H1 (cell line): ENCODE data around the gene UPB1. TPM values are rescaled to one million over a fixed set of nuclear protein-coding genes. Genes with fewer than 3 reads are reported as not detected.

ENCODE experiments used
- CTCF ChIA-PET: fragments of 300-600 bp; sonication (Branson Sonifier 250); formaldehyde crosslinking; loops from one replicate; lab custom pipeline; 2021; ENCODE audit not compliant: partially characterized antibody; lab: Charles Lee
- POLR2A ChIA-PET: fragments of 300-600 bp; sonication (Branson Sonifier 250); formaldehyde crosslinking; loops from one replicate; lab custom pipeline; 2021; ENCODE audit warnings: inconsistent platforms; ENCODE audit not compliant: partially characterized antibody; lab: Charles Lee
- DNase-seq, 2 experiments: peaks; one replicate each; pipeline versions ENCODE4 v3.0.0 to v3.0.0-alpha.2; 2010 to 2022; ENCODE audit warnings: low spot score in 2 of 2, low read depth in 1 of 2, mixed read lengths in 1 of 2
- FAIRE-seq: peaks from 2 replicates; lab custom pipeline; 2011; peaks lifted over from hg19 to GRCh38; lab: Jason Lieb, UNC
- H2AFZ ChIP-seq: 2 replicates; pipeline ENCODE4 v1.8.1; 2012; ENCODE audit warnings: low read length, inconsistent platforms
- H2AK5ac ChIP-seq: 2 replicates; pipeline ENCODE4 v1.6.1; 2013; ENCODE audit warnings: low read depth, low read length
- H2BK120ac ChIP-seq: replicated peaks from 2 replicates; pipeline ENCODE3; 2013; ENCODE audit warnings: low read depth, low read length, inconsistent platforms
- H2BK12ac ChIP-seq: 2 replicates; pipeline ENCODE4 v1.6.1; 2013; ENCODE audit warnings: low read depth, low read length
- H2BK15ac ChIP-seq: 2 replicates; pipeline ENCODE4 v1.6.1; 2013; ENCODE audit warnings: low read length
- H2BK20ac ChIP-seq: 2 replicates; pipeline ENCODE4 v1.6.1; 2013; ENCODE audit warnings: low read length
- H2BK5ac ChIP-seq: 2 replicates; pipeline ENCODE4 v1.6.1; 2013; ENCODE audit warnings: low read depth, low read length
- H3K14ac ChIP-seq: 2 replicates; pipeline ENCODE4 v1.6.1; 2013; ENCODE audit warnings: inconsistent platforms; ENCODE audit not compliant: insufficient read length
- H3K18ac ChIP-seq: 2 replicates; pipeline ENCODE4 v1.6.1; 2013; ENCODE audit warnings: low read length; ENCODE audit errors: extremely low read depth
- H3K23ac ChIP-seq: 2 replicates; pipeline ENCODE4 v1.6.1; 2013; ENCODE audit warnings: inconsistent platforms; ENCODE audit not compliant: insufficient read length
- H3K23me2 ChIP-seq: 2 replicates; pipeline ENCODE4 v1.6.1; 2013; ENCODE audit warnings: low read depth, low read length
- H3K27ac ChIP-seq: 2 replicates; pipeline ENCODE4 v1.6.1; 2011; ENCODE audit warnings: low read depth, low read length, inconsistent platforms
- H3K27me3 ChIP-seq, 4 experiments: replicated peaks in 1 of 4; 1 replicate in 1 of 4; 2 replicates in 3 of 4; pipeline versions ENCODE4 v1.6.1 to v1.8.1; 2011 to 2013; ENCODE audit warnings: low read length in 3 of 4, mild to moderate bottlenecking in 3 of 4, inconsistent platforms in 2 of 4, mixed read lengths in 2 of 4, moderate library complexity in 1 of 4; ENCODE audit not compliant: control insufficient read depth in 3 of 4, insufficient read depth in 3 of 4; ENCODE audit errors: extremely low read depth in 1 of 4
- H3K36me3 ChIP-seq, 4 experiments: 2 replicates each; pipeline versions ENCODE4 v1.6.1 to v1.8.1; 2011 to 2013; ENCODE audit warnings: mild to moderate bottlenecking in 4 of 4, low read length in 3 of 4, moderate library complexity in 2 of 4, control low read depth in 1 of 4, inconsistent platforms in 1 of 4; ENCODE audit not compliant: insufficient read depth in 4 of 4, control insufficient read depth in 2 of 4
- H3K4ac ChIP-seq: replicated peaks from 2 replicates; pipeline ENCODE3; 2013; ENCODE audit warnings: low read length, low read depth, mixed read lengths, inconsistent platforms; ENCODE audit not compliant: insufficient read length
- H3K4me1 ChIP-seq, 4 experiments: replicated peaks in 1 of 4; 1 replicate in 1 of 4; 2 replicates in 3 of 4; pipeline versions ENCODE4 v1.6.1 to v1.8.1; 2011 to 2013; ENCODE audit warnings: low read length in 3 of 4, inconsistent platforms in 2 of 4, mixed read lengths in 1 of 4; ENCODE audit not compliant: insufficient read depth in 4 of 4, control insufficient read depth in 3 of 4
- H3K4me2 ChIP-seq, 2 experiments: 2 replicates each; pipeline versions ENCODE4 v1.6.1 to v1.8.1; 2011 to 2013; ENCODE audit warnings: low read depth in 2 of 2, low read length in 2 of 2, control low read depth in 1 of 2, inconsistent platforms in 1 of 2, mild to moderate bottlenecking in 1 of 2; ENCODE audit not compliant: insufficient read depth in 1 of 2
- H3K4me3 ChIP-seq, 4 experiments: fragments of 200-600, 300-600 bp in 1 of 4; sonication (generic), shearing (Covaris generic), sonication (Bioruptor Twin) in 1 of 4; 2 replicates each; pipeline versions ENCODE4 v1.5.1 to v1.8.1; 2011 to 2016; ENCODE audit warnings: low read length in 4 of 4, low read depth in 3 of 4, control low read depth in 2 of 4, inconsistent platforms in 2 of 4, mild to moderate bottlenecking in 2 of 4, mixed read lengths in 1 of 4, moderate library complexity in 1 of 4; ENCODE audit not compliant: insufficient read depth in 2 of 4; ENCODE audit errors: extremely low read depth in 1 of 4
- H3K56ac ChIP-seq: replicated peaks from 2 replicates; pipeline ENCODE3; 2013; ENCODE audit warnings: low read depth, mild to moderate bottlenecking, mixed read lengths, low read length, inconsistent platforms; ENCODE audit not compliant: insufficient read length
- H3K79me1 ChIP-seq: 2 replicates; pipeline ENCODE4 v1.6.1; 2013; ENCODE audit warnings: low read depth, low read length, control low read depth
- H3K79me2 ChIP-seq, 2 experiments: 2 replicates each; pipeline versions ENCODE4 v1.6.1 to v1.8.1; 2012 to 2013; ENCODE audit warnings: low read length in 2 of 2, mild to moderate bottlenecking in 2 of 2, inconsistent platforms in 1 of 2; ENCODE audit not compliant: insufficient read depth in 2 of 2, control insufficient read depth in 1 of 2
- H3K9ac ChIP-seq, 4 experiments: replicated peaks in 1 of 4; 1 replicate in 1 of 4; 2 replicates in 3 of 4; pipeline versions ENCODE4 v1.6.1 to v1.8.1; 2011 to 2013; ENCODE audit warnings: low read depth in 3 of 4, low read length in 3 of 4, control low read depth in 2 of 4, mild to moderate bottlenecking in 2 of 4, moderate library complexity in 2 of 4, inconsistent platforms in 1 of 4; ENCODE audit errors: extremely low read depth in 1 of 4
- H3K9me3 ChIP-seq, 2 experiments: 2 replicates each; pipeline versions ENCODE4 v1.6.1 to v1.8.1; 2012 to 2013; ENCODE audit warnings: mild to moderate bottlenecking in 2 of 2, moderate library complexity in 2 of 2, control low read depth in 1 of 2, inconsistent platforms in 1 of 2, low read depth in 1 of 2, low read length in 1 of 2, mixed read lengths in 1 of 2; ENCODE audit not compliant: insufficient read depth in 2 of 2
- H4K20me1 ChIP-seq, 2 experiments: replicated peaks in 1 of 2; 2 replicates each; pipeline versions ENCODE3 to v1.8.1; 2011 to 2013; ENCODE audit warnings: inconsistent platforms in 2 of 2, low read length in 2 of 2, mild to moderate bottlenecking in 1 of 2; ENCODE audit not compliant: insufficient read depth in 2 of 2, control insufficient read depth in 1 of 2
- H4K5ac ChIP-seq: 2 replicates; pipeline ENCODE4 v1.6.1; 2013; ENCODE audit warnings: low read length, low read depth, mixed read lengths, inconsistent platforms; ENCODE audit not compliant: insufficient read length
- H4K8ac ChIP-seq: 2 replicates; pipeline ENCODE4 v1.8.0; 2013; ENCODE audit warnings: mild to moderate bottlenecking, moderate library complexity, low read length, inconsistent platforms; ENCODE audit not compliant: insufficient read depth; ENCODE audit errors: extremely low read depth
- H4K91ac ChIP-seq: replicated peaks from 2 replicates; pipeline ENCODE3; 2013; ENCODE audit warnings: low read length, mixed read lengths, inconsistent platforms; ENCODE audit not compliant: insufficient read length
- CBX8 ChIP-seq: fragments of 300-800, 300-1000 bp; sonication (generic); IDR thresholded peaks from 2 replicates; pipeline ENCODE4 v1.7.1; 2016; ENCODE audit warnings: low read depth, low read length, borderline replicate concordance
- CREB1 ChIP-seq: IDR thresholded peaks from 2 replicates; pipeline ENCODE4 v1.6.1; 2012; ENCODE audit warnings: inconsistent platforms
- WGBS, 2 experiments: shearing (Covaris generic) in 1 of 2; methylation state at CpG; one replicate each; pipeline versions ENCODE4 v1.1.6 to v1.1.7; 2013 to 2015; ENCODE audit warnings: low lambda C conversion rate in 2 of 2, mixed read lengths in 2 of 2, inconsistent platforms in 1 of 2, low coverage in 1 of 2, missing lambda C conversion rate in 1 of 2; ENCODE audit not compliant: insufficient replicate concordance in 2 of 2, insufficient coverage in 1 of 2, insufficient read length in 1 of 2; ENCODE audit errors: extremely low coverage in 1 of 2, missing lambda C conversion rate in 1 of 2; 5-methylcytosine and 5-hydroxymethylcytosine counted together
- polyA plus RNA-seq, 7 experiments: library from polyadenylated mRNA; depleted of rRNA in 3 of 7; stranded (reverse) in 5 of 7; unstranded in 2 of 7; fragments of >200 nt in 5 of 7; fragments of 200-250 nt in 2 of 7; gene quantifications; 1 replicate in 5 of 7; 2 replicates in 1 of 7; 4 replicates in 1 of 7; pipeline versions ENCODE4 v1.2.1 to v1.2.3, GENCODE V29; 2011 to 2013; ENCODE audit warnings: missing spikeins in 2 of 7, mixed read lengths in 2 of 7
- total RNA-seq: library from RNA; stranded (reverse); fragmentation: NEBNext Ultra II Directional; extraction: Animal tissue kit (Norgen Biotek cat#: 25700); gene quantifications from 2 replicates; pipeline ENCODE4 v1.2.1, GENCODE V29; 2021
- TF ChIP-seq, protein P1 (sequence below): IDR thresholded peaks from 2 replicates; pipeline ENCODE4 v1.6.1; 2012; ENCODE audit warnings: low read length, inconsistent platforms

Gene UPB1
- total and polyA plus RNA-seq, 2 of the 8 experiments (the other 6 are each of a cell fraction or from before 2014, with no cell fraction given) = 0.09 TPM; not detected in 1

DNA sequence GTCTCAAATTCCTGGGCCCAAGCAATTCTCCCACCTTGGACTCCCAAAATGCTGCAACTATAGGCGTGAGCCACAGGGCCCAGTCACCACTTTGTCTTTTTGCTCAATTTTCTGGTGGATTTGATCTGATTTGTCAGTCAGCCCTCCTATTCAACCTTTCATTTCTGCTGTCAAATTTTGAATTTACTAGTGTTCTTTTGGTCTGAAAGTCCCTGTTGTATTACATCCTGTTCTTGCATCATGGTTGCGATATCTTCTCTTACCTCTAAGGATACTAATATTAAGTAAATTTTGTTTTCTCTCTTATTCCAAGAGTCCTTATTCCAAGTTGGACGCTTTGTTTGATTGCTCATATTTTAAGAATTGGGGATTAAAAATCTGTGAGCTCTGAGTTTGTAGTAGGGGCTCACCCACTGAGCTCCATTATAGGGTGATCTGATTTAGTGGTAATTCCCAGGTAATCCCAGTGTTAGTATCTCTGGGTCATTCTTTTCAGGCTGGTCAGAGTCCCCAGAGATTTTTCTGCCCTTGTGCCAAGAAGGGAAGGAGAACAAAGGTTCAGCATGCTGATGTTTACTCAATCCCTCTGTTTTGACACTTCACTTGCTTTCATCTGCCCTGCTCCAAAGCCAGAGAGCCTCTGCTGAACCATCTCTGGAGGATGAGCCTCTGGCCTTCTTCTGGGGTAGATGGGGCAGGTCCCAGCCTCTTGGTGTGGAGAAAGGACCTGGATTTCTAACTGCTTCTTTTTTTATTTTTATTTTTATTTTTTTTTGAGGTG, 10.0 kb downstream of the UPB1 start:
- Histone ChIP-seq H4K20me1 (no peaks in the 10 kb centered on the region), H2BK12ac (no peak overlapping the region; the same call in 1 of the 2 replicates), H3K79me2 (no peaks in the 10 kb centered on the region), H3K4me3 (no peak overlapping the region), H2BK15ac (peak overlapping the region; percentile 88; the same call in 1 of the 2 replicates), H2BK5ac (no peak overlapping the region), H3K18ac (no peak overlapping the region), H3K23ac (no peak overlapping the region), H3K14ac (no peak overlapping the region), H3K4me2 (no peak overlapping the region), H3K4ac (no peak overlapping the region), H3K36me3 (no peaks in the 10 kb centered on the region), H3K27ac (no peak overlapping the region), H3K23me2 (no peaks in the 10 kb centered on the region), H2BK120ac (no peak overlapping the region), H3K9me3 (no peaks in the 10 kb centered on the region), H4K91ac (no peak overlapping the region), H4K5ac (no peak overlapping the region), H2AFZ (no peak overlapping the region), H3K4me1 (peaks cover 3 to 14% (median 9%) of the 10 kb centered on the region in 4 experiments; a peak in 5 of 7 replicates), H3K27me3 (peaks cover 0 to 2% (median 0%) of the 10 kb centered on the region in 4 experiments; a peak in 1 of 7 replicates), H3K56ac (no peak overlapping the region), H3K79me1 (no peaks in the 10 kb centered on the region), H3K9ac (no peak overlapping the region), H2BK20ac (no peak overlapping the region), H4K8ac (no peak overlapping the region), H2AK5ac (no peak overlapping the region)
- TF ChIP-seq CBX8 = no peak
- TF ChIP-seq CREB1 = no peak
- TF ChIP-seq, protein P1, sequence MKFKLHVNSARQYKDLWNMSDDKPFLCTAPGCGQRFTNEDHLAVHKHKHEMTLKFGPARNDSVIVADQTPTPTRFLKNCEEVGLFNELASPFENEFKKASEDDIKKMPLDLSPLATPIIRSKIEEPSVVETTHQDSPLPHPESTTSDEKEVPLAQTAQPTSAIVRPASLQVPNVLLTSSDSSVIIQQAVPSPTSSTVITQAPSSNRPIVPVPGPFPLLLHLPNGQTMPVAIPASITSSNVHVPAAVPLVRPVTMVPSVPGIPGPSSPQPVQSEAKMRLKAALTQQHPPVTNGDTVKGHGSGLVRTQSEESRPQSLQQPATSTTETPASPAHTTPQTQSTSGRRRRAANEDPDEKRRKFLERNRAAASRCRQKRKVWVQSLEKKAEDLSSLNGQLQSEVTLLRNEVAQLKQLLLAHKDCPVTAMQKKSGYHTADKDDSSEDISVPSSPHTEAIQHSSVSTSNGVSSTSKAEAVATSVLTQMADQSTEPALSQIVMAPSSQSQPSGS = no peak
- POLR2A ChIA-PET = no interaction called here
- 84% methylated on average over 3 of the region's 3 CpGs; no CpG with 5 or more reads in 1 of the 2 experiments for WGBS, 2 experiments
- DNase-seq = no peak
- CTCF ChIA-PET = interaction anchor here (0.6 to 15.1 kb wide), 9 partner anchors 7 to 1436 kb away, joined by 3 to 201 read pairs (median 4); no protein-coding TSS in a partner anchor
- no peak for FAIRE-seq
